ENCODE results near the gene CCDC57. TPM values are rescaled to one million over a fixed set of nuclear protein-coding genes. Genes with fewer than 3 reads are reported as not detected.
A peak's percentile ranks its signal among the peaks of the same experiment; 100 is the strongest.

Gene CCDC57
- total and polyA plus RNA-seq, 4 donors = 5.4 to 19.1 (median 11.7) TPM

GRCh38 chr17:82241926-82242697 lies 29.5 kb upstream of the CCDC57 start:
- DNase-seq (ENCODE audit: low spot score) = peak; percentile 63
- WGBS = 15% methylated on average over 20 of the region's 20 CpGs
- TF ChIP-seq, protein P1, sequence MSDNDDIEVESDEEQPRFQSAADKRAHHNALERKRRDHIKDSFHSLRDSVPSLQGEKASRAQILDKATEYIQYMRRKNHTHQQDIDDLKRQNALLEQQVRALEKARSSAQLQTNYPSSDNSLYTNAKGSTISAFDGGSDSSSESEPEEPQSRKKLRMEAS (IDR thresholded peaks at IDR 0.05) = no peak
- TF ChIP-seq YY1 (IDR thresholded peaks at IDR 0.05) (no peak), SP1 (IDR thresholded peaks at IDR 0.05) (no peak), NR2F2 (IDR thresholded peaks at IDR 0.05) (no peak), HNF4G (IDR thresholded peaks at IDR 0.05) (no peak), HNF4A (conservative IDR thresholded peaks at IDR 0.05) (peak in 1 of 2 donors; percentile 9), TAF1 (conservative IDR thresholded peaks at IDR 0.05) (no peak), RAD21 (IDR thresholded peaks at IDR 0.05) (no peak), FOXA2 (IDR thresholded peaks at IDR 0.05) (no peak), RXRA (IDR thresholded peaks at IDR 0.05) (peak in 1 of 2 donors; percentile 52), EGR1 (IDR thresholded peaks at IDR 0.05; ENCODE audit: low read depth in 2 of 2) (no peak), FOXA1 (IDR thresholded peaks at IDR 0.05) (no peak), GABPA (IDR thresholded peaks at IDR 0.05 in 1 of 2, conservative IDR thresholded peaks at IDR 0.05 in 1 of 2) (no peak)
- TF ChIP-seq, protein P2, sequence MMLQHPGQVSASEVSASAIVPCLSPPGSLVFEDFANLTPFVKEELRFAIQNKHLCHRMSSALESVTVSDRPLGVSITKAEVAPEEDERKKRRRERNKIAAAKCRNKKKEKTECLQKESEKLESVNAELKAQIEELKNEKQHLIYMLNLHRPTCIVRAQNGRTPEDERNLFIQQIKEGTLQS (IDR thresholded peaks at IDR 0.05) = no peak
- TF ChIP-seq, protein P3, sequence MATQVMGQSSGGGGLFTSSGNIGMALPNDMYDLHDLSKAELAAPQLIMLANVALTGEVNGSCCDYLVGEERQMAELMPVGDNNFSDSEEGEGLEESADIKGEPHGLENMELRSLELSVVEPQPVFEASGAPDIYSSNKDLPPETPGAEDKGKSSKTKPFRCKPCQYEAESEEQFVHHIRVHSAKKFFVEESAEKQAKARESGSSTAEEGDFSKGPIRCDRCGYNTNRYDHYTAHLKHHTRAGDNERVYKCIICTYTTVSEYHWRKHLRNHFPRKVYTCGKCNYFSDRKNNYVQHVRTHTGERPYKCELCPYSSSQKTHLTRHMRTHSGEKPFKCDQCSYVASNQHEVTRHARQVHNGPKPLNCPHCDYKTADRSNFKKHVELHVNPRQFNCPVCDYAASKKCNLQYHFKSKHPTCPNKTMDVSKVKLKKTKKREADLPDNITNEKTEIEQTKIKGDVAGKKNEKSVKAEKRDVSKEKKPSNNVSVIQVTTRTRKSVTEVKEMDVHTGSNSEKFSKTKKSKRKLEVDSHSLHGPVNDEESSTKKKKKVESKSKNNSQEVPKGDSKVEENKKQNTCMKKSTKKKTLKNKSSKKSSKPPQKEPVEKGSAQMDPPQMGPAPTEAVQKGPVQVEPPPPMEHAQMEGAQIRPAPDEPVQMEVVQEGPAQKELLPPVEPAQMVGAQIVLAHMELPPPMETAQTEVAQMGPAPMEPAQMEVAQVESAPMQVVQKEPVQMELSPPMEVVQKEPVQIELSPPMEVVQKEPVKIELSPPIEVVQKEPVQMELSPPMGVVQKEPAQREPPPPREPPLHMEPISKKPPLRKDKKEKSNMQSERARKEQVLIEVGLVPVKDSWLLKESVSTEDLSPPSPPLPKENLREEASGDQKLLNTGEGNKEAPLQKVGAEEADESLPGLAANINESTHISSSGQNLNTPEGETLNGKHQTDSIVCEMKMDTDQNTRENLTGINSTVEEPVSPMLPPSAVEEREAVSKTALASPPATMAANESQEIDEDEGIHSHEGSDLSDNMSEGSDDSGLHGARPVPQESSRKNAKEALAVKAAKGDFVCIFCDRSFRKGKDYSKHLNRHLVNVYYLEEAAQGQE (IDR thresholded peaks at IDR 0.05) = no peak
- H3K4me1 ChIP-seq (ENCODE audit: control insufficient read depth in 4 of 4, insufficient read depth in 4 of 4, low read length in 3 of 4) = peaks cover 32 to 60% (median 47%) of the 10 kb centered on the region in 4 donors
- H3K27ac ChIP-seq (ENCODE audit: low read depth in 1 of 2, low read length in 2 of 2) = peak overlapping the region; percentile 88
- H3K27me3 ChIP-seq (ENCODE audit: control insufficient read depth in 4 of 4, insufficient read depth in 4 of 4, low read length in 3 of 4) = no peaks in the 10 kb centered on the region
- no peak overlapping the region for H3K4me3 ChIP-seq (ENCODE audit: low read depth in 1 of 3, low read length in 3 of 3)
- peaks cover 14 to 35% (median 26%) of the 10 kb centered on the region in 4 donors for H3K36me3 ChIP-seq (ENCODE audit: control insufficient read depth in 4 of 4, insufficient read depth in 3 of 4, low read depth in 1 of 4, low read length in 3 of 4)
- H3K9me3 ChIP-seq (ENCODE audit: control insufficient read depth in 4 of 4, low read length in 3 of 4) = no peaks in the 10 kb centered on the region
- H3K9ac ChIP-seq (ENCODE audit: low read depth in 1 of 2, low read length in 2 of 2) = peak overlapping the region; percentile 60 to 67

DNA sequence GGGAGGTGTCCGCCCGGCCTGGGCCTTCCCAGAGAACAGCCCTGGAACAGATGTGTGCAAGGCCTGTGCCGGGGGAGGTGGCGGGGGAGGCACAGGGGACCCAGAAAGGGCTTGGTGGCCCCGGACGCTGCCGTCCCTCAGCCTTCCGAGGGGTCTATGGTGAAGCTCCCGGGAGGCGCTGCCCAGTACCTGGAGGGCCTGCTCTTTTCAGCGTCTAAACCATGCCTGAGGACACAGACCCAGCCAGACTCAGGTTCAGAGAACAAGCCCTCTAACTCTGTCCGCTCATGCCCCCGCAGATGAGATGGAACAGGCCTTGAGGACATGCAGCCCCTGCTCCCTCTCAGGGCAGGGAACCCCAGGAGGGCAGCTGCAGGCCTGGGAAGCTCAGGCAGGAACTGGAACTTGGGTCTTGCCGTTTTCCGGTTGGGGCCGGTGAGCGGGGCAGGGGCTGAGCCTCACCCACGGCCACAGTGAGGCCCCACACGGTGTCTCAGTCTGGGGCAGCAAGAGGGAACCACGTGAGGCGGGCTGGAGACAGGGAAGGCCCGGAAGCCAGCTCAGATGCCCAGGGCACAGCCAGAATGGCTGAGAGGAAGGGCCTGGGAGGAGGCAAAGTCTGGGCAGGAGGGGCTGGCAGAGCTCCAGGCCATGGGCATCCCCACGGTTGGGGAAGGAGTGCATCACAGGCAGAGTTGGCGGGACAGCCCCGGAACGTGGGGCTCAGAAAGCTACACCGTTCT lies 28.7 kb upstream of the CCDC57 start:
- Histone ChIP-seq H3K4me1 (ENCODE audit: control insufficient read depth in 4 of 4, insufficient read depth in 4 of 4, low read length in 3 of 4) (peaks cover 32 to 64% (median 49%) of the 10 kb centered on the region in 4 donors), H3K36me3 (ENCODE audit: control insufficient read depth in 4 of 4, insufficient read depth in 3 of 4, low read depth in 1 of 4, low read length in 3 of 4) (peaks cover 11 to 27% (median 25%) of the 10 kb centered on the region in 4 donors), H3K27me3 (ENCODE audit: control insufficient read depth in 4 of 4, insufficient read depth in 4 of 4, low read length in 3 of 4) (no peaks in the 10 kb centered on the region), H3K4me3 (ENCODE audit: low read depth in 1 of 3, low read length in 3 of 3) (no peak overlapping the region), H3K27ac (ENCODE audit: low read depth in 1 of 2, low read length in 2 of 2) (peak overlapping the region; percentile 88), H3K9ac (ENCODE audit: low read depth in 1 of 2, low read length in 2 of 2) (no peak overlapping the region), H3K9me3 (ENCODE audit: control insufficient read depth in 4 of 4, low read length in 3 of 4) (no peaks in the 10 kb centered on the region)
- 45% methylated on average over 27 of the region's 27 CpGs for WGBS
- TF ChIP-seq HNF4A (conservative IDR thresholded peaks at IDR 0.05) (peak; percentile 46 to 47), SP1 (IDR thresholded peaks at IDR 0.05) (peak; percentile 47), RAD21 (IDR thresholded peaks at IDR 0.05) (peak in 1 of 2 donors; percentile 12), RXRA (IDR thresholded peaks at IDR 0.05) (peak in 1 of 2 donors; percentile 51)
- TF ChIP-seq, protein P3 (IDR thresholded peaks at IDR 0.05) = no peak
- no peak for DNase-seq (ENCODE audit: low spot score)

All from liver (tissue), 9 donors.